GM12878 (cell line): ENCODE data around the gene TBC1D9B. TPM values are rescaled to one million over a fixed set of nuclear protein-coding genes. Genes with fewer than 3 reads are reported as not detected.

Experiments
- BACH1 ChIP-seq: fragments of 450-650 bp; IDR thresholded peaks from 2 replicates; pipeline ENCODE4 v1.6.1; 2017; ENCODE audit warnings: mild to moderate bottlenecking, borderline replicate concordance
- CBX3 ChIP-seq: fragments of 200-600 bp; sonication (generic); IDR thresholded peaks from 2 replicates; pipeline ENCODE4 v1.6.1; 2016; ENCODE audit warnings: low read depth, borderline replicate concordance
- ETV6 ChIP-seq, 2 experiments: fragments of 450-650 bp in 1 of 2; IDR thresholded peaks in 1 of 2; conservative IDR thresholded peaks in 1 of 2; 2 replicates each; pipeline ENCODE4 v1.6.1; 2014; ENCODE audit warnings: antibody characterized with exemption in 1 of 2, borderline replicate concordance in 1 of 2, low read depth in 1 of 2, mild to moderate bottlenecking in 1 of 2, moderate library complexity in 1 of 2
- EZH2 ChIP-seq: IDR thresholded peaks from 2 replicates; pipeline ENCODE4 v1.6.1; 2012; ENCODE audit warnings: low read depth, mild to moderate bottlenecking, control low read depth, inconsistent platforms, low read length, borderline replicate concordance; ENCODE audit not compliant: control insufficient read depth
- IRF4 ChIP-seq: IDR thresholded peaks from 2 replicates; pipeline ENCODE4 v1.6.1; 2011; ENCODE audit warnings: low read depth, low read length
- JUNB ChIP-seq: IDR thresholded peaks from 2 replicates; pipeline ENCODE4 v1.6.1; 2016; ENCODE audit warnings: antibody characterized with exemption, mild to moderate bottlenecking
- JUND ChIP-seq: IDR thresholded peaks from 2 replicates; pipeline ENCODE4 v1.6.1; 2012; ENCODE audit warnings: low read depth, mild to moderate bottlenecking, low read length, improper control_type of control experiment, moderate library complexity
- KLF5 ChIP-seq: fragments of 450-650 bp; IDR thresholded peaks from 2 replicates; pipeline ENCODE4 v1.6.1; 2014; ENCODE audit warnings: mild to moderate bottlenecking; ENCODE audit not compliant: partially characterized antibody
- MEF2A ChIP-seq: IDR thresholded peaks from 2 replicates; pipeline ENCODE4 v1.6.1; 2011; ENCODE audit warnings: low read depth, mild to moderate bottlenecking, low read length, moderate library complexity; ENCODE audit not compliant: insufficient read depth
- MTA3 ChIP-seq: IDR thresholded peaks from 2 replicates; pipeline ENCODE4 v1.6.1; 2012; ENCODE audit warnings: low read length, inconsistent platforms, borderline replicate concordance
- NR2C1 ChIP-seq: fragments of 450-650 bp; IDR thresholded peaks from 2 replicates; pipeline ENCODE4 v1.6.1; 2017; ENCODE audit warnings: antibody characterized with exemption, mild to moderate bottlenecking, moderate library complexity
- PML ChIP-seq: IDR thresholded peaks from 2 replicates; pipeline ENCODE4 v1.6.1; 2012; ENCODE audit warnings: low read length, inconsistent platforms
- RUNX3 ChIP-seq: IDR thresholded peaks from 2 replicates; pipeline ENCODE4 v1.6.1; 2012; ENCODE audit warnings: low read length, inconsistent platforms
- TARDBP ChIP-seq: IDR thresholded peaks from 2 replicates; pipeline ENCODE4 v1.6.1; 2016; ENCODE audit warnings: borderline replicate concordance
- YY1 ChIP-seq: IDR thresholded peaks from 2 replicates; pipeline ENCODE4 v1.6.1; 2011; ENCODE audit warnings: low read depth, mild to moderate bottlenecking, low read length
- ZNF207 ChIP-seq: fragments of 450-650 bp; IDR thresholded peaks from 2 replicates; pipeline ENCODE4 v1.6.1; 2014; ENCODE audit warnings: antibody characterized with exemption, mild to moderate bottlenecking, borderline replicate concordance
- ZNF217 ChIP-seq: fragments of 450-650 bp; IDR thresholded peaks from 2 replicates; pipeline ENCODE4 v1.6.1; 2017; ENCODE audit warnings: antibody characterized with exemption, mild to moderate bottlenecking
- polyA plus RNA-seq, 11 experiments: library from polyadenylated mRNA; depleted of rRNA in 4 of 11; unstranded in 6 of 11; stranded (reverse) in 5 of 11; fragments of >200 nt; fragmentation: Nextera tagmentation in 4 of 11; fragmentation: Illumina TruSeq in 1 of 11; extraction: Ambion mirVana in 4 of 11; extraction: Trizol in 1 of 11; gene quantifications; 1 replicate in 1 of 11; 2 replicates in 10 of 11; pipeline versions ENCODE4 v1.2.1 to v1.2.3, GENCODE V29; 2011 to 2016; ENCODE audit warnings: inconsistent platforms in 2 of 11, missing spikeins in 2 of 11, low read depth in 1 of 11
- total RNA-seq, 4 experiments: library from RNA; depleted of rRNA in 3 of 4; stranded (reverse); fragments of >200 nt in 3 of 4; fragmentation: Illumina TruSeq in 1 of 4; extraction: Trizol in 1 of 4; gene quantifications; 2 replicates each; pipeline versions ENCODE4 v1.2.1 to v1.2.3, GENCODE V29; 2013 to 2021
- TF ChIP-seq, protein P1 (sequence below): fragments of 150-350 bp; IDR thresholded peaks from 2 replicates; pipeline ENCODE4 v1.6.1; 2014; ENCODE audit warnings: mild to moderate bottlenecking, low read depth, low read length
- TF ChIP-seq, protein P2 (sequence below): fragments of 450-650 bp; IDR thresholded peaks from 2 replicates; pipeline ENCODE4 v1.6.1; 2017; ENCODE audit warnings: low read depth, mild to moderate bottlenecking, moderate library complexity
- TF ChIP-seq, protein P3 (sequence below): IDR thresholded peaks from 2 replicates; pipeline ENCODE4 v1.6.1; 2012; ENCODE audit warnings: mild to moderate bottlenecking, low read depth, low read length
- TF ChIP-seq, protein P4 (sequence below): fragments of 450-650 bp; IDR thresholded peaks from 2 replicates; pipeline ENCODE4 v1.6.1; 2018; ENCODE audit warnings: borderline replicate concordance, mild to moderate bottlenecking; ENCODE audit not compliant: partially characterized antibody

The TBC1D9B gene
- total and polyA plus RNA-seq, 10 of the 15 experiments (the other 5 are each of a cell fraction or from before 2014, with no cell fraction given): 4.0 to 74.2 (median 34.6) TPM

DNA sequence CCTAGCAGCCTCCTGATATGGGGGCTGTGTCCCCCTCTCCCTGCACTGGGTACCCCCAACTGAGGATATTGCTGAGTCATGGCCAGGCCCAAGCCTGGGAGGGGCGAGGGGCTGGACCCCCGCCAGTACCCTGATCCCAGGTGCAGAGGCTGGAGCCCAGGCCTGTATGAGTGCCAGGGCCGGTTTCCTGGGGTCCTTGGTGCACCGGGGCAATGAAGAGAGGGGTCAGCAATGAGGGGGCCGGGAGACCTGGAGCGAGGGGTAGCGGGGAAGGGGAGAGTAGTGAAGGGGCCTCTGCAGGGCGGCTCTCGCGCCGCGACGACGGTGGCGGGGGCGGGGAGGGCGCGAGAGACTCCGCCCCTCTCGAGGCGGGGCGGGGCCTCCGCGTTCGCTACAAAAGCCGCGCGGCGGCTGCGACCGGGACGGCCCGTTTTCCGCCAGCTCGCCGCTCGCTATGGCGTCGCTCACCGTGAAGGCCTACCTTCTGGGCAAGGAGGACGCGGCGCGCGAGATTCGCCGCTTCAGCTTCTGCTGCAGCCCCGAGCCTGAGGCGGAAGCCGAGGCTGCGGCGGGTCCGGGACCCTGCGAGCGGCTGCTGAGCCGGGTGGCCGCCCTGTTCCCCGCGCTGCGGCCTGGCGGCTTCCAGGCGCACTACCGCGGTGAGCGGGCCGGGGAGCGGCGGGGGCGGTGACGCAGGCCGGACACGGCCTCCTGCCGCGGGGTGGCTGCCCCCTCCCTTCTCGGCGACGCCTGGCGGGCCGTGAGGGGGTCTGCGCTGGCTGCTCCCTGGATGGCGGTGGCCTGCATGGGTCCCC lies 87.0 kb downstream of the TBC1D9B start, which contains the start of gene SQSTM1 (continued):
- TF ChIP-seq EZH2: no peak
- 0 out of 2 replicates have a peak, but pooled peaks have one; percentile 18 for TF ChIP-seq JUND
- peak; percentile 99 for TF ChIP-seq BACH1
- no peak for TF ChIP-seq CBX3
- TF ChIP-seq RUNX3: peak; percentile 47; the same call in 1 of the 2 replicates
- peak; percentile 20 for TF ChIP-seq KLF5
- TF ChIP-seq, protein P1, sequence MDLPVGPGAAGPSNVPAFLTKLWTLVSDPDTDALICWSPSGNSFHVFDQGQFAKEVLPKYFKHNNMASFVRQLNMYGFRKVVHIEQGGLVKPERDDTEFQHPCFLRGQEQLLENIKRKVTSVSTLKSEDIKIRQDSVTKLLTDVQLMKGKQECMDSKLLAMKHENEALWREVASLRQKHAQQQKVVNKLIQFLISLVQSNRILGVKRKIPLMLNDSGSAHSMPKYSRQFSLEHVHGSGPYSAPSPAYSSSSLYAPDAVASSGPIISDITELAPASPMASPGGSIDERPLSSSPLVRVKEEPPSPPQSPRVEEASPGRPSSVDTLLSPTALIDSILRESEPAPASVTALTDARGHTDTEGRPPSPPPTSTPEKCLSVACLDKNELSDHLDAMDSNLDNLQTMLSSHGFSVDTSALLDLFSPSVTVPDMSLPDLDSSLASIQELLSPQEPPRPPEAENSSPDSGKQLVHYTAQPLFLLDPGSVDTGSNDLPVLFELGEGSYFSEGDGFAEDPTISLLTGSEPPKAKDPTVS: no peak
- TF ChIP-seq MTA3: no peak
- no peak for TF ChIP-seq ETV6 (conservative IDR thresholded peaks at IDR 0.05 in 1 of 2, IDR thresholded peaks at IDR 0.05 in 1 of 2; ENCODE audit: borderline replicate concordance in 1 of 2, low read depth in 1 of 2)
- TF ChIP-seq, protein P2, sequence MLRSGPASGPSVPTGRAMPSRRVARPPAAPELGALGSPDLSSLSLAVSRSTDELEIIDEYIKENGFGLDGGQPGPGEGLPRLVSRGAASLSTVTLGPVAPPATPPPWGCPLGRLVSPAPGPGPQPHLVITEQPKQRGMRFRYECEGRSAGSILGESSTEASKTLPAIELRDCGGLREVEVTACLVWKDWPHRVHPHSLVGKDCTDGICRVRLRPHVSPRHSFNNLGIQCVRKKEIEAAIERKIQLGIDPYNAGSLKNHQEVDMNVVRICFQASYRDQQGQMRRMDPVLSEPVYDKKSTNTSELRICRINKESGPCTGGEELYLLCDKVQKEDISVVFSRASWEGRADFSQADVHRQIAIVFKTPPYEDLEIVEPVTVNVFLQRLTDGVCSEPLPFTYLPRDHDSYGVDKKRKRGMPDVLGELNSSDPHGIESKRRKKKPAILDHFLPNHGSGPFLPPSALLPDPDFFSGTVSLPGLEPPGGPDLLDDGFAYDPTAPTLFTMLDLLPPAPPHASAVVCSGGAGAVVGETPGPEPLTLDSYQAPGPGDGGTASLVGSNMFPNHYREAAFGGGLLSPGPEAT: peak; percentile 60
- TF ChIP-seq JUNB: no peak
- no peak for TF ChIP-seq TARDBP
- TF ChIP-seq, protein P3, sequence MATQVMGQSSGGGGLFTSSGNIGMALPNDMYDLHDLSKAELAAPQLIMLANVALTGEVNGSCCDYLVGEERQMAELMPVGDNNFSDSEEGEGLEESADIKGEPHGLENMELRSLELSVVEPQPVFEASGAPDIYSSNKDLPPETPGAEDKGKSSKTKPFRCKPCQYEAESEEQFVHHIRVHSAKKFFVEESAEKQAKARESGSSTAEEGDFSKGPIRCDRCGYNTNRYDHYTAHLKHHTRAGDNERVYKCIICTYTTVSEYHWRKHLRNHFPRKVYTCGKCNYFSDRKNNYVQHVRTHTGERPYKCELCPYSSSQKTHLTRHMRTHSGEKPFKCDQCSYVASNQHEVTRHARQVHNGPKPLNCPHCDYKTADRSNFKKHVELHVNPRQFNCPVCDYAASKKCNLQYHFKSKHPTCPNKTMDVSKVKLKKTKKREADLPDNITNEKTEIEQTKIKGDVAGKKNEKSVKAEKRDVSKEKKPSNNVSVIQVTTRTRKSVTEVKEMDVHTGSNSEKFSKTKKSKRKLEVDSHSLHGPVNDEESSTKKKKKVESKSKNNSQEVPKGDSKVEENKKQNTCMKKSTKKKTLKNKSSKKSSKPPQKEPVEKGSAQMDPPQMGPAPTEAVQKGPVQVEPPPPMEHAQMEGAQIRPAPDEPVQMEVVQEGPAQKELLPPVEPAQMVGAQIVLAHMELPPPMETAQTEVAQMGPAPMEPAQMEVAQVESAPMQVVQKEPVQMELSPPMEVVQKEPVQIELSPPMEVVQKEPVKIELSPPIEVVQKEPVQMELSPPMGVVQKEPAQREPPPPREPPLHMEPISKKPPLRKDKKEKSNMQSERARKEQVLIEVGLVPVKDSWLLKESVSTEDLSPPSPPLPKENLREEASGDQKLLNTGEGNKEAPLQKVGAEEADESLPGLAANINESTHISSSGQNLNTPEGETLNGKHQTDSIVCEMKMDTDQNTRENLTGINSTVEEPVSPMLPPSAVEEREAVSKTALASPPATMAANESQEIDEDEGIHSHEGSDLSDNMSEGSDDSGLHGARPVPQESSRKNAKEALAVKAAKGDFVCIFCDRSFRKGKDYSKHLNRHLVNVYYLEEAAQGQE: no peak
- no peak for TF ChIP-seq IRF4
- TF ChIP-seq ZNF207: 0 out of 2 replicates have a peak, but pooled peaks have one; percentile 58
- TF ChIP-seq ZNF217: peak; percentile 59; the same call in 1 of the 2 replicates
- TF ChIP-seq MEF2A: no peak
- no peak for TF ChIP-seq NR2C1
- TF ChIP-seq, protein P4, sequence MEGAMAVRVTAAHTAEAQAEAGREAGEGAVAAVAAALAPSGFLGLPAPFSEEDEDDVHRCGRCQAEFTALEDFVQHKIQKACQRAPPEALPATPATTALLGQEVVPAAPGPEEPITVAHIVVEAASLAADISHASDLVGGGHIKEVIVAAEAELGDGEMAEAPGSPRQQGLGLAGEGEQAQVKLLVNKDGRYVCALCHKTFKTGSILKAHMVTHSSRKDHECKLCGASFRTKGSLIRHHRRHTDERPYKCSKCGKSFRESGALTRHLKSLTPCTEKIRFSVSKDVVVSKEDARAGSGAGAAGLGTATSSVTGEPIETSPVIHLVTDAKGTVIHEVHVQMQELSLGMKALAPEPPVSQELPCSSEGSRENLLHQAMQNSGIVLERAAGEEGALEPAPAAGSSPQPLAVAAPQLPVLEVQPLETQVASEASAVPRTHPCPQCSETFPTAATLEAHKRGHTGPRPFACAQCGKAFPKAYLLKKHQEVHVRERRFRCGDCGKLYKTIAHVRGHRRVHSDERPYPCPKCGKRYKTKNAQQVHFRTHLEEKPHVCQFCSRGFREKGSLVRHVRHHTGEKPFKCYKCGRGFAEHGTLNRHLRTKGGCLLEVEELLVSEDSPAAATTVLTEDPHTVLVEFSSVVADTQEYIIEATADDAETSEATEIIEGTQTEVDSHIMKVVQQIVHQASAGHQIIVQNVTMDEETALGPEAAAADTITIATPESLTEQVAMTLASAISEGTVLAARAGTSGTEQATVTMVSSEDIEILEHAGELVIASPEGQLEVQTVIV: no peak
- peak; percentile 85 for TF ChIP-seq YY1
- TF ChIP-seq PML: peak; percentile 97
